Adrenal gland (tissue), 12 donors: ENCODE data around the gene VAMP2. TPM values are rescaled to one million over a fixed set of nuclear protein-coding genes. Genes with fewer than 3 reads are reported as not detected.
A peak's percentile ranks its signal among the peaks of the same experiment; 100 is the strongest.

Experiments
- DNase-seq, 7 donors: peaks; one replicate each; pipeline ENCODE4 v3.0.0-alpha.2; 2019 to 2020
- H3K27ac ChIP-seq, 5 donors: fragments of 200-600 bp; sonication (generic) in 4 of 5; 1 replicate in 3 of 5; 2 replicates in 2 of 5; pipeline versions ENCODE4 v1.5.1 to v1.8.0; 2016 to 2020; ENCODE audit warnings: mild to moderate bottlenecking in 1 of 5
- H3K27me3 ChIP-seq: fragments of 200-600 bp; 2 replicates; pipeline ENCODE4 v1.8.0; 2021
- H3K36me3 ChIP-seq, 2 donors: fragments of 200-600 bp; replicated peaks in 1 of 2; 1 replicate in 1 of 2; 2 replicates in 1 of 2; pipeline versions ENCODE4 v1.5.1 to v1.8.0; 2018 to 2022
- H3K4me1 ChIP-seq, 2 donors: fragments of 200-600 bp; replicated peaks in 1 of 2; 1 replicate in 1 of 2; 2 replicates in 1 of 2; pipeline versions ENCODE4 v1.5.1 to v1.8.0; 2018 to 2021
- H3K4me3 ChIP-seq, 4 donors: fragments of 200-600 bp; sonication (generic) in 3 of 4; one replicate each; pipeline ENCODE4 v1.5.1; 2016 to 2018
- H3K9me3 ChIP-seq, 3 donors: fragments of 200-600 bp; sonication (generic) in 1 of 3; replicated peaks in 1 of 3; 1 replicate in 2 of 3; 2 replicates in 1 of 3; pipeline versions ENCODE4 v1.5.1 to v1.8.0; 2016 to 2021
- POLR2A ChIP-seq, 2 donors: fragments of 450-650 bp; IDR thresholded peaks; one replicate each; pipeline ENCODE4 v1.6.1; 2017; ENCODE audit warnings: antibody characterized with exemption in 2 of 2, mild to moderate bottlenecking in 2 of 2, moderate library complexity in 1 of 2
- WGBS, 4 donors: extraction: QIAGEN DNeasy Blood & Tissue Kit in 2 of 4; methylation state at CpG; one replicate each; pipeline versions ENCODE4 v1.1.5 to v1.1.7; 2013 to 2017; 5-methylcytosine and 5-hydroxymethylcytosine counted together
- intact Hi-C, 2 donors: fragments of 100-400 bp; cut with DNase I; formaldehyde crosslinking; loops; one replicate each; pipeline versions ENCODE4 v1.14.1 to v1.15.0; 2022 to 2023
- polyA plus RNA-seq, 3 donors: library from polyadenylated mRNA; stranded (reverse); fragments of 200-250 nt in 2 of 3; fragments of 350-450 nt in 1 of 3; fragmentation: Illumina TruSeq in 1 of 3; extraction: RNeasy Lipid Tissue Mini Kit (QIAGEN cat#74804) in 1 of 3; gene quantifications; one replicate each; pipeline ENCODE4 v1.2.3, GENCODE V29; 2013 to 2014
- total RNA-seq, 9 donors: library from RNA; depleted of rRNA in 4 of 9; stranded (reverse); fragments of >200 nt in 4 of 9; fragments of 120-200 nt in 1 of 9; fragmentation: NEBNext Ultra II Directional in 1 of 9; extraction: Animal tissue kit (Norgen Biotek cat#: 25700) in 1 of 9; gene quantifications; one replicate each; pipeline versions ENCODE4 v1.1.0 to v1.2.4, GENCODE V29; 2013 to 2023
- TF ChIP-seq, protein P1 (sequence below), 6 experiments: fragments of 450-650 bp in 4 of 6; fragments of 200-600 bp in 2 of 6; sonication (generic) in 1 of 6; IDR thresholded peaks; 1 replicate in 5 of 6; 2 replicates in 1 of 6; pipeline versions ENCODE4 v1.5.1 to v1.8.0; 2016 to 2021; ENCODE audit warnings: antibody characterized with exemption in 6 of 6, mild to moderate bottlenecking in 2 of 6, moderate library complexity in 1 of 6
- donor health status: healthy with polysubstance abuse.
- donor health status: Bipolar disorder and iron deficiency.
- donor health status: DM: yes; HTN: yes; CAD: no.
- donor health status: DM: no; HTN: no; CAD: no.
- donor health status: DM: no; HTN: no; CAD: no.
- donor health status: DM: yes; HTN: yes; CAD: no.

VAMP2 gene
- total and polyA plus RNA-seq, 12 donors = 18.8 to 206 (median 73.5) TPM

DNA sequence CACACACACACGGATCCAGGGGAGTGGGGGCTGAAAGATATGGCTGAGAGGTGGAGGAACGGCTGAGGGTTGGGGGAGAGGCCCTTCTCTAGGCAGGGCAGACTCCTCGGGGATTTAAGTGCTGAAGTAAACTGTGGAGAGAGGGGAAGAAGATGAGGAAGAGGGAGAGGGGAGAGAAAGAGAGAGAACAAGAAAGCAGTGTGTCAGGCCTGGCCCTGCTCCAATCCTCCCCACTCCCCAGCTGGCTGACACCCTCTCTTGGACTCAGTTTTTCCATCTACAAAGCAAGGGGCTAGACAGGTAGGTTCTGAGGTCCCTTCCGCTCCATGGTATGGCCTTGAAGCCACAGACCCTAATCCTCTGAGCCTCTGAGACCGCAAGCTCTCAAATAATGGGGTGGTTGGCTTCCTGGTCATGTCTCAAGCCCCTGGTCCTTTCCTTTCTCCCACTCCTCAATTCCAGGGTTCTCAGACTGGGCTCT is 2.0 kb downstream of the VAMP2 start:
- H3K4me3 ChIP-seq = no peak overlapping the region

DNA sequence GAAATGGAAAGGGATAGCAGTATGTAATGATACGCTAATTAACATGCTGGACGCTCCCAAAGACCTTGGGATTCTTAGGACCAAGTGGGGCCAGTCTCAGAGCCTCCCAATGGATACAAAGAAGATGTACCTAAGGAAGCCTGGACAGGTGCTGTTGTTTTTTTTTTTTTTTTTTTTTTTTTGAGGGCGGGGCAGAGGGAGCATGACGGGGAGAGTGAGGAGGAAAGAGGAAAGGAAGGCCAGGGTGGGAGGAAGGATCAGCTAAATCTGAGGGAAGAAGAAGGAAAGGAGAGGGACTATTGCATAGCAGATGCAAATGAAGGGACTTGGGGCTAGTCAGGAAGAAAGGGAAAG is 2.5 kb downstream of the VAMP2 start:
- Histone ChIP-seq H3K4me3 (no peak overlapping the region), H3K36me3 (peaks cover 0 to 20% of the 10 kb centered on the region in 2 donors), H3K27me3 (no peaks in the 10 kb centered on the region), H3K4me1 (peaks cover 36 to 48% of the 10 kb centered on the region in 2 donors), H3K27ac (peak overlapping the region in 3 of 5 donors; percentile 16 to 100 (median 29)), H3K9me3 (no peaks in the 10 kb centered on the region)
- intact Hi-C loops = no loop called here
- TF ChIP-seq, protein P1, sequence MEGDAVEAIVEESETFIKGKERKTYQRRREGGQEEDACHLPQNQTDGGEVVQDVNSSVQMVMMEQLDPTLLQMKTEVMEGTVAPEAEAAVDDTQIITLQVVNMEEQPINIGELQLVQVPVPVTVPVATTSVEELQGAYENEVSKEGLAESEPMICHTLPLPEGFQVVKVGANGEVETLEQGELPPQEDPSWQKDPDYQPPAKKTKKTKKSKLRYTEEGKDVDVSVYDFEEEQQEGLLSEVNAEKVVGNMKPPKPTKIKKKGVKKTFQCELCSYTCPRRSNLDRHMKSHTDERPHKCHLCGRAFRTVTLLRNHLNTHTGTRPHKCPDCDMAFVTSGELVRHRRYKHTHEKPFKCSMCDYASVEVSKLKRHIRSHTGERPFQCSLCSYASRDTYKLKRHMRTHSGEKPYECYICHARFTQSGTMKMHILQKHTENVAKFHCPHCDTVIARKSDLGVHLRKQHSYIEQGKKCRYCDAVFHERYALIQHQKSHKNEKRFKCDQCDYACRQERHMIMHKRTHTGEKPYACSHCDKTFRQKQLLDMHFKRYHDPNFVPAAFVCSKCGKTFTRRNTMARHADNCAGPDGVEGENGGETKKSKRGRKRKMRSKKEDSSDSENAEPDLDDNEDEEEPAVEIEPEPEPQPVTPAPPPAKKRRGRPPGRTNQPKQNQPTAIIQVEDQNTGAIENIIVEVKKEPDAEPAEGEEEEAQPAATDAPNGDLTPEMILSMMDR (IDR thresholded peaks at IDR 0.05) = no peak
- no peak for TF ChIP-seq POLR2A (IDR thresholded peaks at IDR 0.05)
- no peak for DNase-seq
- 51 to 59% (median 52%) methylated on average over 3 to 4 of the region's 4 CpGs for WGBS, 4 donors

More for the DNA sequence above, 2.0 kb downstream of the VAMP2 start:
- Histone ChIP-seq H3K4me1 (peaks cover 36 to 48% of the 10 kb centered on the region in 2 donors), H3K9me3 (no peaks in the 10 kb centered on the region), H3K27ac (peak overlapping the region; percentile 35 to 100 (median 55)), H3K27me3 (no peaks in the 10 kb centered on the region), H3K36me3 (peaks cover 0 to 20% of the 10 kb centered on the region in 2 donors)
- DNase-seq = no peak
- 50 to 61% (median 51%) methylated on average over 5 of the region's 5 CpGs for WGBS, 4 donors
- intact Hi-C loops = no loop called here
- no peak for TF ChIP-seq POLR2A (IDR thresholded peaks at IDR 0.05)
- TF ChIP-seq, protein P1 (IDR thresholded peaks at IDR 0.05) = no peak

DNA sequence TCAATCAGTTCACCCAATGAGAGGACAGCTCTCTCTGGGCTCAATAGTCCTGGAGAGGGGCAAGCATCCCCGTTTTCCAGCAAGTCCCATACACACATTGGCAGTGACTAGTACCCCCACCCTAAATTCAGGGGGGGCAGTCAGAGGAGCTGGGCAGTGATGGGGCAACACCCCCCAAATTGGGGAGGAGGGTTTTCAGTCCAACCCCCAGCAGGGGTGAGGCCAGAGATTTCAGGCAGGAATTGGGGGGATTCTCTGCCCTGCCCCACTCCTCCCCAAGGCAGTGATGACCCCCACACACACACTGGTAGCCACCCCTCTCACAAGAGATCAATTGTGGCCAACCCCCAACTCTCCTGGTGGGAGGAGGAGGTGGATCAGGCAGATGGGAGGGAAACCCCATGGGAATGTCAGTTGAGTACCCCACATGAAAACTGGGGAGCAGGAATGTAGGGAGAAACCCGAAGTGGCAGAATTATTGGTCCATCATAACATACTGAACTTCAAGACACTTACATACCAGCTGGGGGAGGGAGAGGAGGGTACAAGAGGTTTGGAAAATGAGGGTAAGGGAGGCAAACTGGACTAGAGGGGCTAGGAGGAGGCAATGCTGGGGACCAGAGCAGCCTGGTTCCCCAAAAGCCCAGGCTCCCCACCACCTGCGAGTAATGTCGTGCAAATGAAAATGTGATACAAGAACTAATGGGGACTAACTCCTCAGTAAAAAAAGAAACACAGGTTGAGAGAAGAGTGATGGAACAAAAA is 3.1 kb downstream of the VAMP2 start:
- WGBS, 4 donors = 67 to 77% (median 71%) methylated on average over 4 of the region's 4 CpGs
- Histone ChIP-seq H3K4me3 (no peak overlapping the region), H3K27me3 (no peaks in the 10 kb centered on the region), H3K4me1 (peaks cover 32 to 42% of the 10 kb centered on the region in 2 donors), H3K27ac (peak overlapping the region in 4 of 5 donors; percentile 29 to 100 (median 74)), H3K36me3 (peaks cover 0 to 20% of the 10 kb centered on the region in 2 donors), H3K9me3 (no peaks in the 10 kb centered on the region)
- TF ChIP-seq, protein P1 (IDR thresholded peaks at IDR 0.05) = no peak
- TF ChIP-seq POLR2A (IDR thresholded peaks at IDR 0.05) = no peak
- peak in 2 of 7 donors; percentile 36 to 38 for DNase-seq
- intact Hi-C loops = no loop called here

DNA sequence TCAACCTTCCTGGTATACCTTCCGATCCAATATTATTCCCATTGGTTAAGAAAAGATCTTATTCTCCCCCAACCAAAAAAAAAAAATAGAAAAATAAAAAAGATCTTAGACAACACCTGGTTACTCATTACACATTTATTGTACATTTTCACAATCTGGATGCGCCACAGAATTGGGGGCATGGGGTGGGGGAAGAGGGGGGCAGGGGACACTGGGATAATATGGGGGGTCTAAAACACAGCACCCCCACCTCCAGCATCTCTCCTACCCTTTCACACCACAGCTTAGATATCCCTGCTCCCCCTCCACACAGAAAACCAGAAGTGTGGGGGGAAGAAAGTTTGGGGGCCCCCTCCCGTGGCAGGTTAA is 3.7 kb downstream of the VAMP2 start:
- TF ChIP-seq POLR2A (IDR thresholded peaks at IDR 0.05) = no peak
- TF ChIP-seq, protein P1 (IDR thresholded peaks at IDR 0.05) = no peak
- intact Hi-C loops = no loop called here
- DNase-seq = no peak
- H3K27me3 ChIP-seq = no peaks in the 10 kb centered on the region
- peak overlapping the region in 3 of 5 donors; percentile 97 to 100 (median 99) for H3K27ac ChIP-seq
- no peak overlapping the region for H3K4me3 ChIP-seq
- H3K4me1 ChIP-seq = peaks cover 26 to 36% of the 10 kb centered on the region in 2 donors
- H3K36me3 ChIP-seq = peaks cover 0 to 20% of the 10 kb centered on the region in 2 donors
- H3K9me3 ChIP-seq = no peaks in the 10 kb centered on the region
- 56 to 63% (median 59%) methylated on average over 3 of the region's 3 CpGs for WGBS, 4 donors
